Type B pancreatic cell (in vitro differentiated cells): ENCODE results near the gene CD4. TPM values are rescaled to one million over a fixed set of nuclear protein-coding genes. Genes with fewer than 3 reads are reported as not detected.

Source experiments
- DNase-seq: peaks from one replicate; pipeline ENCODE4 v3.0.0; 2021; ENCODE audit warnings: mixed read lengths; ENCODE audit not compliant: unreplicated experiment; ENCODE audit errors: extremely low spot score
- H3K27ac Mint-ChIP-seq: 2 replicates; pipeline ENCODE4 v1.8.0; 2021; ENCODE audit warnings: mild to moderate bottlenecking, mixed read lengths
- H3K27me3 Mint-ChIP-seq: 2 replicates; pipeline ENCODE4 v1.8.0; 2021; ENCODE audit warnings: mixed read lengths
- H3K36me3 Mint-ChIP-seq: 2 replicates; pipeline ENCODE4 v1.8.0; 2021; ENCODE audit warnings: mixed read lengths
- H3K4me1 Mint-ChIP-seq: one replicate; pipeline ENCODE4 v1.8.0; 2021; ENCODE audit warnings: mixed read lengths; ENCODE audit not compliant: unreplicated experiment
- H3K4me3 Mint-ChIP-seq: 2 replicates; pipeline ENCODE4 v1.8.0; 2021; ENCODE audit warnings: mild to moderate bottlenecking, mixed read lengths
- H3K9me3 Mint-ChIP-seq: 2 replicates; pipeline ENCODE4 v1.8.0; 2021; ENCODE audit warnings: mixed read lengths
- CTCF ChIP-seq: fragments of 200-600 bp; sonication (generic); conservative IDR thresholded peaks from 2 replicates; pipeline ENCODE4 v1.5.0; 2021; ENCODE audit warnings: antibody characterized with exemption, mild to moderate bottlenecking
- total RNA-seq: library from RNA; stranded (reverse); gene quantifications from 2 replicates; pipeline ENCODE4 v1.2.1, GENCODE V29; 2021; ENCODE audit warnings: low replicate concordance

CD4 gene
- total RNA-seq, 1 donor from 2014 or later = 0.65 TPM

GRCh38 chr12:6787309-6787708 lies 2.0 kb upstream of the CD4 start:
- H3K9me3 Mint-ChIP-seq = no peaks in the 10 kb centered on the region
- no peak for TF ChIP-seq CTCF
- peaks cover 31% of the 10 kb centered on the region for H3K27me3 Mint-ChIP-seq
- H3K36me3 Mint-ChIP-seq = no peaks in the 10 kb centered on the region
- DNase-seq = no peak
- no peak overlapping the region for H3K4me3 Mint-ChIP-seq
- no peak overlapping the region for H3K27ac Mint-ChIP-seq
- H3K4me1 Mint-ChIP-seq = peaks cover 20% of the 10 kb centered on the region

DNA sequence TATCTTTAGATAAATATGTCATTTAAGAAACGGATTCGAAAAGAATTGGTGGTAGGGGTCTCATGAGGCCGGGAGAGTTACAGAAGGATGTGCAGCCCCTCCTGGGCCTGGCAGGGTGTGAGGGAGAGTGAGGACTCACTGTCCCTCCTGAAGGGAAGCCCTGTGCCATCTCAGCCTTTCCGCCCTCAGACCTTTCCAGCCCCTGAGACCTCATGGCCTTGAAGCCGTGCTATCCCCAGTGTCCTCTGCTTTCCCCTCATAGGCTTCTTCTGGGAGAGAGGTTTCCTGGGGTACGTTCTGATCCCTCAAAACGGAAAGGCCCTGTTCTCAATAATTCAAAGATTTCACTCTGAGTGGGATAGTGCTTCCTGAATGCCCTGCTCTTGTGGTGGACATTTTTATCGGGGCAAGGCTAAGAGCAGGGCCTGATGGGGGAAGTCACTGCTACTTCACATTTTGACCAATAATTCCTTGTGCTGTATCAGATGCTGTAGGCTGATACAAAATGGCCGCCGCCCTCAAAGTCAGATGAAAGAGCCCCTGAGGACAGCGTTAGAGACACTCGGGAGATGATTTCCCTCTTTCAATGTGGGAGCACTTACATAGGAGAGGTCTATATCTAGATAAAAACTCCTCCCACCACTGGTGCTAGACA lies 1.3 kb downstream of the CD4 start:
- H3K36me3 Mint-ChIP-seq = no peaks in the 10 kb centered on the region
- H3K27ac Mint-ChIP-seq = no peak overlapping the region

DNA sequence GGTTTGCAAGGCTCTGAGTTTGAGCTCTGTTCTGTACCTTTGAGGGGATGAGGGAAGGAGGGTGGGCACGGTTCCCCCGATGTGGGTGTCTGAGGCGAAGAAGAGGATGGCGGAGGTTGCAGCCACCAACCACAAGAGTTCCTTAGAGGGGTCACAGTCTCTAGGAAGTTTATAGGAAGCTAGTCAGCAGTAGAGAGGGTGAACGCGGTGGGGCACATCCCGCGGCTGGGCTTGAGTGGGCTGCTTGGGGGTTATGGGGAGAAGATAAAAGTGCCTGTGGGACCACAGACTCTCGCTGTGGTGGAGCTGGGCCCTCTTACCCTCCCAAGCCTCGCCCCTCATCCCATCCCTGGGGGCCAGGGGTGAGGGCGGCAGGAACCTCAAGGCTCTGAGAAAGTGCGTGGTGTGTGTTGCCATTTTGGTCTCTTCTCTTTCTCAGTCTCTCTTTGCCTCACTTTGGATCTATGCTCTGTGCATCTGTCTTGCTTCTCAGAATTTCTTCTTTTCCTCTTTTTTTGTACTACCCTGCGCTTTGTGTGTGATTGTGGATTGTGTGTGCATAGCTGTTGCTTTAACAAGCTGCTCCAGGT lies 2.7 kb downstream of the CD4 start:
- no peak for TF ChIP-seq CTCF
- H3K27ac Mint-ChIP-seq = peak overlapping the region; percentile 52

More for the DNA sequence above, 1.3 kb downstream of the CD4 start:
- no peak for DNase-seq
- Mint-ChIP-seq H3K9me3 (no peaks in the 10 kb centered on the region), H3K4me1 (peaks cover 27% of the 10 kb centered on the region), H3K4me3 (no peak overlapping the region), H3K27me3 (peaks cover 51% of the 10 kb centered on the region)
- TF ChIP-seq CTCF = no peak

GRCh38 chr12:6792522-6793201 lies 3.3 kb downstream of the CD4 start:
- peaks cover 15% of the 10 kb centered on the region for H3K4me1 Mint-ChIP-seq
- no peak for TF ChIP-seq CTCF
- H3K36me3 Mint-ChIP-seq = no peaks in the 10 kb centered on the region
- no peaks in the 10 kb centered on the region for H3K9me3 Mint-ChIP-seq
- H3K27me3 Mint-ChIP-seq = peaks cover 49% of the 10 kb centered on the region
- H3K27ac Mint-ChIP-seq = peak overlapping the region; percentile 52
- peak overlapping the region; percentile 46 for H3K4me3 Mint-ChIP-seq
- DNase-seq = no peak

More for the DNA sequence above, 2.7 kb downstream of the CD4 start:
- Mint-ChIP-seq H3K4me1 (peaks cover 18% of the 10 kb centered on the region), H3K27me3 (peaks cover 49% of the 10 kb centered on the region), H3K9me3 (no peaks in the 10 kb centered on the region), H3K36me3 (no peaks in the 10 kb centered on the region), H3K4me3 (no peak overlapping the region)
- DNase-seq = no peak

DNA sequence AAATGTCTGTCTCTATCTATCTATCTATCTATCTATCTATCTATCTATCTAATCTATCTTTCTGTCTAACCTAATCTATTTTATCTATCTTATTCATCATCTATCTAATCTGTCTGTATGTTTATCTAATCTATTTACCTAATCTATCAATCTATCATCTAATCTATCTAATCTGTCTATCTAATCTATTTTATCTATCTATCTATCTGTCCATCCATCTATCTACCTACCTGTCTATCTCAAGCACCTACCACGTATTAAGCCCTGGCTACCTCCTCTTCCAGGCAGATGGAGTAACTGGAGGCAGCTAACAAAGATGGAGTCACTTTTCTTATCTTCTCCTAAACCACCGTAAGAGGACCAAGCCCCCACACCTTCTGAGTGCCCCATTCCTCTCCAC lies 5.8 kb downstream of the CD4 start:
- peaks cover 43% of the 10 kb centered on the region for H3K27me3 Mint-ChIP-seq
- peaks cover 10% of the 10 kb centered on the region for H3K4me1 Mint-ChIP-seq
- no peak overlapping the region for H3K4me3 Mint-ChIP-seq
- no peaks in the 10 kb centered on the region for H3K36me3 Mint-ChIP-seq
- no peak for DNase-seq
- no peak overlapping the region for H3K27ac Mint-ChIP-seq
- TF ChIP-seq CTCF = no peak
- H3K9me3 Mint-ChIP-seq = no peaks in the 10 kb centered on the region
